H9 (cell line): ENCODE measurements around the gene SLC46A1. TPM values are rescaled to one million over a fixed set of nuclear protein-coding genes. Genes with fewer than 3 reads are reported as not detected.
"Not testable (repeated sequence)": the region's sequence is repeated elsewhere in the genome, so short reads cannot be mapped to it uniquely, and the experiment has no call there.

ENCODE experiments used
- DNase-seq: peaks from one replicate; pipeline ENCODE4 v3.0.0-alpha.2; 2017
- H2AFZ ChIP-seq: one replicate; pipeline ENCODE4 v1.6.1; 2013; ENCODE audit warnings: mild to moderate bottlenecking, low read length, control low read depth, moderate library complexity
- H2AK5ac ChIP-seq: 2 replicates; pipeline ENCODE4 v1.6.1; 2013; ENCODE audit warnings: low read length, control low read depth, mixed read lengths; ENCODE audit not compliant: insufficient read length
- H2BK120ac ChIP-seq: one replicate; pipeline ENCODE4 v1.6.1; 2013; ENCODE audit warnings: low read depth, mild to moderate bottlenecking, low read length, control low read depth, inconsistent platforms; ENCODE audit not compliant: poor library complexity, severe bottlenecking
- H2BK12ac ChIP-seq: 2 replicates; pipeline ENCODE4 v1.6.1; 2013; ENCODE audit warnings: low read length, control low read depth, mixed read lengths, low read depth; ENCODE audit not compliant: insufficient read length
- H2BK15ac ChIP-seq: 2 replicates; pipeline ENCODE4 v1.6.1; 2013; ENCODE audit warnings: low read depth, low read length, control low read depth
- H2BK20ac ChIP-seq: one replicate; pipeline ENCODE4 v1.6.1; 2013; ENCODE audit warnings: low read depth, mild to moderate bottlenecking, low read length, control low read depth, inconsistent platforms; ENCODE audit not compliant: poor library complexity, severe bottlenecking
- H2BK5ac ChIP-seq: 2 replicates; pipeline ENCODE4 v1.6.1; 2013; ENCODE audit warnings: low read length, control low read depth, mixed read lengths; ENCODE audit not compliant: insufficient read length
- H3K14ac ChIP-seq: 2 replicates; pipeline ENCODE4 v1.6.1; 2013; ENCODE audit warnings: low read length, control low read depth; ENCODE audit not compliant: insufficient read depth
- H3K18ac ChIP-seq: 2 replicates; pipeline ENCODE4 v1.6.1; 2013; ENCODE audit warnings: low read depth, mild to moderate bottlenecking, mixed read lengths, low read length, control low read depth; ENCODE audit not compliant: insufficient read length
- H3K23ac ChIP-seq: 2 replicates; pipeline ENCODE4 v1.6.1; 2013; ENCODE audit warnings: low read length, control low read depth, mixed read lengths, low read depth; ENCODE audit not compliant: insufficient read length
- H3K23me2 ChIP-seq: 2 replicates; pipeline ENCODE4 v1.6.1; 2013; ENCODE audit warnings: low read depth, mild to moderate bottlenecking, mixed read lengths, low read length, control low read depth; ENCODE audit not compliant: insufficient read length, poor library complexity, severe bottlenecking
- H3K27ac ChIP-seq: 2 replicates; pipeline ENCODE4 v1.5.1; 2013; ENCODE audit warnings: low read length, control low read depth, mixed read lengths, low read depth; ENCODE audit not compliant: insufficient read length
- H3K27me3 ChIP-seq: 2 replicates; pipeline ENCODE4 v1.6.1; 2013; ENCODE audit warnings: low read length, control low read depth, inconsistent platforms; ENCODE audit not compliant: insufficient read depth
- H3K4ac ChIP-seq: 2 replicates; pipeline ENCODE4 v1.6.1; 2013; ENCODE audit warnings: low read depth, mild to moderate bottlenecking, control low read depth, inconsistent platforms, low read length, moderate library complexity
- H3K4me1 ChIP-seq: 2 replicates; pipeline ENCODE4 v1.6.1; 2013; ENCODE audit warnings: low read length, control low read depth, inconsistent platforms; ENCODE audit not compliant: insufficient read depth
- H3K4me2 ChIP-seq: 2 replicates; pipeline ENCODE4 v1.6.1; 2013; ENCODE audit warnings: low read length, control low read depth, mixed read lengths; ENCODE audit not compliant: insufficient read length, insufficient read depth
- H3K56ac ChIP-seq: 2 replicates; pipeline ENCODE4 v1.6.1; 2013; ENCODE audit warnings: low read depth, mild to moderate bottlenecking, mixed read lengths, low read length, control low read depth; ENCODE audit not compliant: insufficient read length
- H3K79me1 ChIP-seq: 2 replicates; pipeline ENCODE4 v1.6.1; 2013; ENCODE audit warnings: low read depth, mild to moderate bottlenecking, moderate library complexity, low read length, control low read depth, inconsistent platforms; ENCODE audit not compliant: insufficient read depth, poor library complexity, severe bottlenecking
- H3K79me2 ChIP-seq: 2 replicates; pipeline ENCODE4 v1.6.1; 2013; ENCODE audit warnings: low read length, control low read depth, inconsistent platforms; ENCODE audit not compliant: insufficient read depth
- H3K9ac ChIP-seq: 2 replicates; pipeline ENCODE4 v1.6.1; 2013; ENCODE audit warnings: low read length, control low read depth, mixed read lengths; ENCODE audit not compliant: insufficient read length; ENCODE audit errors: extremely low read depth
- H3K9me3 ChIP-seq: one replicate; pipeline ENCODE4 v1.6.1; 2013; ENCODE audit warnings: low read depth, low read length, inconsistent platforms; ENCODE audit not compliant: control insufficient read depth
- H3T11ph ChIP-seq: one replicate; pipeline ENCODE4 v1.6.1; 2013; ENCODE audit warnings: mild to moderate bottlenecking, low read length, control low read depth, inconsistent platforms
- H4K20me1 ChIP-seq: one replicate; pipeline ENCODE4 v1.6.1; 2013; ENCODE audit not compliant: control insufficient read depth, insufficient read length, insufficient read depth
- H4K5ac ChIP-seq: 2 replicates; pipeline ENCODE4 v1.6.1; 2013; ENCODE audit warnings: low read depth, mild to moderate bottlenecking, mixed read lengths, low read length, control low read depth; ENCODE audit not compliant: insufficient read length
- H4K8ac ChIP-seq: replicated peaks from 2 replicates; pipeline ENCODE4 v1.6.1; 2013; ENCODE audit warnings: low read length, control low read depth, mixed read lengths, low read depth; ENCODE audit not compliant: insufficient read length
- H4K91ac ChIP-seq: 2 replicates; pipeline ENCODE4 v1.6.1; 2013; ENCODE audit warnings: low read depth, mild to moderate bottlenecking, moderate library complexity, mixed read lengths, low read length, control low read depth; ENCODE audit not compliant: insufficient read length
- H3K27ac Mint-ChIP-seq, 3 experiments: 2 replicates in 2 of 3; 3 replicates in 1 of 3; pipeline ENCODE4 v1.8.0; 2020 to 2021; ENCODE audit warnings: mixed read lengths in 3 of 3, mild to moderate bottlenecking in 1 of 3, moderate library complexity in 1 of 3
- H3K27me3 Mint-ChIP-seq: 2 replicates; pipeline ENCODE4 v1.8.0; 2021; ENCODE audit warnings: low read depth, mild to moderate bottlenecking, moderate library complexity, mixed read lengths
- H3K36me3 Mint-ChIP-seq, 3 experiments: 2 replicates in 2 of 3; 3 replicates in 1 of 3; pipeline ENCODE4 v1.8.0; 2020 to 2021; ENCODE audit warnings: low read depth in 3 of 3, mixed read lengths in 3 of 3; ENCODE audit not compliant: insufficient read depth in 1 of 3
- H3K4me1 Mint-ChIP-seq, 2 experiments: 2 replicates each; pipeline ENCODE4 v1.8.0; 2020; ENCODE audit warnings: mixed read lengths in 2 of 2
- H3K4me3 Mint-ChIP-seq, 2 experiments: 2 replicates in 1 of 2; 3 replicates in 1 of 2; pipeline ENCODE4 v1.8.0; 2020 to 2021; ENCODE audit warnings: mild to moderate bottlenecking in 2 of 2, mixed read lengths in 2 of 2, moderate library complexity in 1 of 2
- H3K9me3 Mint-ChIP-seq, 2 experiments: 2 replicates in 1 of 2; 3 replicates in 1 of 2; pipeline ENCODE4 v1.8.0; 2020; ENCODE audit warnings: mild to moderate bottlenecking in 2 of 2, mixed read lengths in 2 of 2, moderate library complexity in 1 of 2
- CTCF ChIP-seq: fragments of 200-600 bp; sonication (generic); conservative IDR thresholded peaks from 3 replicates; pipeline ENCODE4 v1.8.0; 2021; ENCODE audit warnings: antibody characterized with exemption, mild to moderate bottlenecking
- WGBS: extraction: QIAGEN DNeasy Blood & Tissue Kit; methylation state at CpG from one replicate; pipeline ENCODE4 v1.1.7; 2013; ENCODE audit warnings: missing lambda C conversion rate, low lambda C conversion rate, mixed read lengths; ENCODE audit not compliant: insufficient read length; ENCODE audit errors: extremely low coverage; 5-methylcytosine and 5-hydroxymethylcytosine counted together
- total RNA-seq: library from RNA; stranded (reverse); gene quantifications from 2 replicates; pipeline ENCODE4 v1.2.1, GENCODE V29; 2021

The SLC46A1 gene
- total RNA-seq, 1 experiment from 2014 or later: 8.7 TPM

- H2BK5ac ChIP-seq: no peak overlapping the region
- TF ChIP-seq CTCF: no peak
- H3K4me3 Mint-ChIP-seq: no peak overlapping the region
- no peak overlapping the region for H3K4me2 ChIP-seq
- H3K36me3 Mint-ChIP-seq: no peaks in the 10 kb centered on the region
- H3K4me1 ChIP-seq: no peaks in the 10 kb centered on the region
- H2AFZ ChIP-seq: no peak overlapping the region
- no peak overlapping the region for H4K91ac ChIP-seq
- H3K14ac ChIP-seq: no peak overlapping the region
- H3K27me3 ChIP-seq: no peaks in the 10 kb centered on the region
- H2BK12ac ChIP-seq: no peak overlapping the region
- H3K27me3 Mint-ChIP-seq: peaks cover 26% of the 10 kb centered on the region
- H3K4me1 Mint-ChIP-seq: peaks cover 0 to 4% of the 10 kb centered on the region in 2 experiments; a peak in 1 of 4 replicates
- H3K9me3 ChIP-seq: no peaks in the 10 kb centered on the region
- no peak for DNase-seq
- no peak overlapping the region for H3K27ac ChIP-seq
- H4K8ac ChIP-seq: no peak overlapping the region
- H3K18ac ChIP-seq: no peak overlapping the region
- no peaks in the 10 kb centered on the region for H3K79me2 ChIP-seq
- no peak overlapping the region for H2BK120ac ChIP-seq
- H3T11ph ChIP-seq: no peak overlapping the region
- H3K9me3 Mint-ChIP-seq: no peaks in the 10 kb centered on the region; a peak in 1 of 5 replicates
- no peak overlapping the region for H3K4ac ChIP-seq
- no peak overlapping the region for H4K5ac ChIP-seq
- H2BK15ac ChIP-seq: no peak overlapping the region
- H3K56ac ChIP-seq: no peak overlapping the region
- no peak overlapping the region for H3K27ac Mint-ChIP-seq
- no peaks in the 10 kb centered on the region for H4K20me1 ChIP-seq
- H2AK5ac ChIP-seq: no peak overlapping the region
- H2BK20ac ChIP-seq: no peak overlapping the region
- H3K79me1 ChIP-seq: no peaks in the 10 kb centered on the region
- H3K9ac ChIP-seq: no peak overlapping the region
- no CpG with 5 or more reads among the region's 1 CpG for WGBS
- no peaks in the 10 kb centered on the region for H3K23me2 ChIP-seq
- no peak overlapping the region for H3K23ac ChIP-seq
Observed at GRCh38 chr17:28433721-28434120, 27.7 kb upstream of the SLC46A1 start.

GRCh38 chr17:28427982-28428381 is 22.0 kb upstream of the SLC46A1 start:
- not testable (repeated sequence) for H3K4me1 ChIP-seq, H4K5ac ChIP-seq, H2BK5ac ChIP-seq, H4K91ac ChIP-seq, H3K9ac ChIP-seq, H3K4me2 ChIP-seq, H3K18ac ChIP-seq, H2BK120ac ChIP-seq, H2BK20ac ChIP-seq, H3K27ac ChIP-seq, H3K23ac ChIP-seq, H3K4me3 Mint-ChIP-seq, H2BK12ac ChIP-seq, H3K27me3 ChIP-seq, H3T11ph ChIP-seq, H3K4ac ChIP-seq, H3K23me2 ChIP-seq, H2AK5ac ChIP-seq, H3K9me3 Mint-ChIP-seq, H3K56ac ChIP-seq, H3K4me1 Mint-ChIP-seq, H4K20me1 ChIP-seq, H3K14ac ChIP-seq, H3K36me3 Mint-ChIP-seq, H3K79me1 ChIP-seq, DNase-seq, H2BK15ac ChIP-seq, H3K9me3 ChIP-seq, H4K8ac ChIP-seq, H3K79me2 ChIP-seq, H3K27ac Mint-ChIP-seq, H2AFZ ChIP-seq
- H3K27me3 Mint-ChIP-seq: peaks cover 21% of the 10 kb centered on the region
- no CpG with 5 or more reads among the region's 4 CpGs for WGBS
